ENCODE results near the gene BCAR1. TPM values are rescaled to one million over a fixed set of nuclear protein-coding genes. Genes with fewer than 3 reads are reported as not detected.
"Not testable (repeated sequence)": the region's sequence is repeated elsewhere in the genome, so short reads cannot be mapped to it uniquely, and the experiment has no call there.

The BCAR1 gene
- total RNA-seq, 1 donor: 33.4 TPM

- no peak overlapping the region for H3K4me3 ChIP-seq (ENCODE audit: low read depth, low read length)
- TF ChIP-seq, protein P1, sequence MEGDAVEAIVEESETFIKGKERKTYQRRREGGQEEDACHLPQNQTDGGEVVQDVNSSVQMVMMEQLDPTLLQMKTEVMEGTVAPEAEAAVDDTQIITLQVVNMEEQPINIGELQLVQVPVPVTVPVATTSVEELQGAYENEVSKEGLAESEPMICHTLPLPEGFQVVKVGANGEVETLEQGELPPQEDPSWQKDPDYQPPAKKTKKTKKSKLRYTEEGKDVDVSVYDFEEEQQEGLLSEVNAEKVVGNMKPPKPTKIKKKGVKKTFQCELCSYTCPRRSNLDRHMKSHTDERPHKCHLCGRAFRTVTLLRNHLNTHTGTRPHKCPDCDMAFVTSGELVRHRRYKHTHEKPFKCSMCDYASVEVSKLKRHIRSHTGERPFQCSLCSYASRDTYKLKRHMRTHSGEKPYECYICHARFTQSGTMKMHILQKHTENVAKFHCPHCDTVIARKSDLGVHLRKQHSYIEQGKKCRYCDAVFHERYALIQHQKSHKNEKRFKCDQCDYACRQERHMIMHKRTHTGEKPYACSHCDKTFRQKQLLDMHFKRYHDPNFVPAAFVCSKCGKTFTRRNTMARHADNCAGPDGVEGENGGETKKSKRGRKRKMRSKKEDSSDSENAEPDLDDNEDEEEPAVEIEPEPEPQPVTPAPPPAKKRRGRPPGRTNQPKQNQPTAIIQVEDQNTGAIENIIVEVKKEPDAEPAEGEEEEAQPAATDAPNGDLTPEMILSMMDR (IDR thresholded peaks at IDR 0.05; ENCODE audit: insufficient read depth, low read length): no peak
- no peak for DNase-seq (ENCODE audit: low read depth)
Observed at GRCh38 chr16:75282466-75283281, 31.2 kb upstream of the BCAR1 start.

DNA sequence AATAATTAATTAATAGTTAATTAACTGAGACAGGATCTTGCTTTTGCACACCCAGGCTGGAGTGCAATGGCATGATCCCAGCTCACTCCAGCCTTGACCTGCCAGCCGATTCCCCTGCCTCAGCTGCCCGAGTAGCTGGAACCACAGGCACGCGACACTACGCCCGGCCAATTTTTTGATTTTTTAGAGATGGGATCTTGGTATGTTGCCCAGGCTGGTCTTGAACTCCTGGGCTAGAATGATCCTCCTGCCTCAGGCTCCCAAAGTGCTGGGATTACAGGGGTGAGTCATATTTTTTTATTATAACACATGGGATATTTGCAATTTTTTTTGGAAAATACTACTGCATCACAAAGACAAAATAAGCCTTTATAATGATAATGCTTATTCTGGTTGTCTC is 30.4 kb upstream of the BCAR1 start:
- no peak for DNase-seq (ENCODE audit: low read depth)
- no peak overlapping the region for H3K4me3 ChIP-seq (ENCODE audit: low read depth, low read length)
- TF ChIP-seq, protein P1 (IDR thresholded peaks at IDR 0.05; ENCODE audit: insufficient read depth, low read length): no peak

GRCh38 chr16:75281009-75281408 is 29.6 kb upstream of the BCAR1 start:
- not testable (repeated sequence) for H3K4me3 ChIP-seq (ENCODE audit: low read depth, low read length); DNase-seq (ENCODE audit: low read depth)

- no peak overlapping the region for H3K4me3 ChIP-seq (ENCODE audit: low read depth, low read length)
- TF ChIP-seq, protein P1 (IDR thresholded peaks at IDR 0.05; ENCODE audit: insufficient read depth, low read length): no peak
- no peak for DNase-seq (ENCODE audit: low read depth)
Observed at GRCh38 chr16:75280331-75280804, 28.9 kb upstream of the BCAR1 start.

DNA sequence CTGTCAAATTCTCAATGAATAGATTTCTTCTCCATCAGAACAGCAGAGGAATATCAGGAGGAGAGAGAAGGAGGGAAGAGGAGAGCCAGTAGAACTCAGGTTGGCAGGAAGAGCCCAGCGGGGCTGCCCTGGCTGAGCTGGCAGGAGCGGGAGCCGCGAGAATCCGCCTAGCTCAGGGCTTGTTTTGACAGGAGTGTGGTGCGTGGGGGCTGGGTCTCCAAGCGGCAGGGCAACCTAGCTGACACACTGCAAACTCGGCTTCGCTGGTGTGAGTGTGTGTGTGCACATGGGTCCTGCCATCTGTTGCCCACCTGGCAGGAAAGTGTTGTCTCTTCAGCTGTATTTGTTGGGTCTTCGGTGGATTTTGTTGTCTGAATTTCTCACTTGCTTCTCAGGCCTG is 27.9 kb upstream of the BCAR1 start:
- no peak for DNase-seq (ENCODE audit: low read depth)
- TF ChIP-seq, protein P1 (IDR thresholded peaks at IDR 0.05; ENCODE audit: insufficient read depth, low read length): no peak

GRCh38 chr16:75273054-75273925 is 21.9 kb upstream of the BCAR1 start:
- TF ChIP-seq, protein P1 (IDR thresholded peaks at IDR 0.05; ENCODE audit: insufficient read depth, low read length): no peak

More for the DNA sequence above, 27.9 kb upstream of the BCAR1 start:
- no peak overlapping the region for H3K4me3 ChIP-seq (ENCODE audit: low read depth, low read length)

GRCh38 chr16:75272629-75273028 is 21.2 kb upstream of the BCAR1 start:
- H3K4me3 ChIP-seq (ENCODE audit: low read depth, low read length); DNase-seq (ENCODE audit: low read depth): not testable (repeated sequence)

More at GRCh38 chr16:75273054-75273925, 21.9 kb upstream of the BCAR1 start:
- peak; percentile 25 for DNase-seq (ENCODE audit: low read depth)
- no peak overlapping the region for H3K4me3 ChIP-seq (ENCODE audit: low read depth, low read length)

Data from fibroblast of the aortic adventitia (primary cell).